Endometrial microvascular endothelial cells (primary cell): ENCODE measurements around the gene SULT4A1. TPM values are rescaled to one million over a fixed set of nuclear protein-coding genes. Genes with fewer than 3 reads are reported as not detected.

Source experiments
- in situ Hi-C: cut with HindIII; loops from 2 replicates; pipeline ENCODE4 v1.10.0; 2017; ENCODE audit warnings: low sequenced_read_pairs, low pct_unique_long_range_greater_than_20kb; ENCODE audit errors: inconsistent ontology term
- total RNA-seq: library from RNA; depleted of rRNA; stranded (reverse); fragments of >200 nt; gene quantifications from one replicate; pipeline ENCODE4 v1.2.3, GENCODE V29; 2015; ENCODE audit errors: inconsistent ontology term

Gene SULT4A1
- total RNA-seq, 1 donor from 2014 or later = not detected

- in situ Hi-C loops = no loop called here
These were observed 78.5 kb downstream of the SULT4A1 start for GRCh38 chr22:43783777-43784176.

- in situ Hi-C loops = no loop called here
These were observed 79.9 kb downstream of the SULT4A1 start for GRCh38 chr22:43782448-43782847.

- in situ Hi-C loops = no loop called here
These were observed 85.0 kb downstream of the SULT4A1 start for GRCh38 chr22:43777286-43777685.

GRCh38 chr22:43776081-43776670, 86.1 kb downstream of the SULT4A1 start:
- in situ Hi-C loops = no loop called here

Other genes starting within 250 kb of the SULT4A1 start
- gene EFCAB6, start 50.2 kb downstream of the SULT4A1 start, total RNA-seq = 0.46 TPM
- gene PNPLA5, start 29.5 kb upstream of the SULT4A1 start, total RNA-seq = not detected
- 0.46 TPM for gene PNPLA3, start 61.3 kb upstream of the SULT4A1 start, total RNA-seq
- 60.4 TPM for gene SAMM50, start 92.9 kb upstream of the SULT4A1 start, total RNA-seq
- 307 TPM for gene PARVB, start 161.8 kb upstream of the SULT4A1 start, total RNA-seq